Sigmoid colon (tissue), 7 donors: ENCODE data around the gene ISCU. TPM values are rescaled to one million over a fixed set of nuclear protein-coding genes. Genes with fewer than 3 reads are reported as not detected.

ENCODE experiments used
- DNase-seq: peaks from one replicate; pipeline ENCODE4 v3.0.0-alpha.2; 2019
- H3K27ac ChIP-seq, 4 donors: fragments of 200-600 bp; sonication (generic); one replicate each; pipeline ENCODE4 v1.5.1; 2016 to 2019; ENCODE audit warnings: mild to moderate bottlenecking in 1 of 4
- H3K27me3 ChIP-seq, 3 donors: fragments of 200-600 bp; sonication (generic); one replicate each; pipeline ENCODE4 v1.5.1; 2019; ENCODE audit warnings: mild to moderate bottlenecking in 1 of 3
- H3K36me3 ChIP-seq, 4 donors: fragments of 200-600 bp; sonication (generic); one replicate each; pipeline ENCODE4 v1.5.1; 2016 to 2019
- H3K4me1 ChIP-seq, 4 donors: fragments of 200-600 bp; sonication (generic); one replicate each; pipeline ENCODE4 v1.5.1; 2017 to 2019
- H3K4me3 ChIP-seq, 4 donors: fragments of 200-600 bp; sonication (generic); one replicate each; pipeline ENCODE4 v1.5.1; 2017 to 2019; ENCODE audit warnings: mild to moderate bottlenecking in 2 of 4, moderate library complexity in 1 of 4
- H3K9me3 ChIP-seq, 4 donors: fragments of 200-600 bp in 3 of 4; sonication (generic) in 3 of 4; one replicate each; pipeline versions ENCODE4 v1.5.1 to v1.6.1; 2013 to 2019
- EP300 ChIP-seq, 4 donors: sonication (generic); formaldehyde crosslinking; IDR thresholded peaks; one replicate each; pipeline ENCODE4 v1.6.1; 2017; ENCODE audit warnings: antibody characterized with exemption in 4 of 4
- POLR2A ChIP-seq, 2 donors: fragments of 450-650 bp; IDR thresholded peaks; one replicate each; pipeline ENCODE4 v1.6.1; 2016; ENCODE audit warnings: antibody characterized with exemption in 2 of 2, mild to moderate bottlenecking in 2 of 2, moderate library complexity in 2 of 2
- POLR2AphosphoS5 ChIP-seq, 4 donors: sonication (generic); formaldehyde crosslinking; IDR thresholded peaks; one replicate each; pipeline ENCODE4 v1.6.1; 2017; ENCODE audit warnings: antibody characterized with exemption in 4 of 4
- WGBS, 2 donors: extraction: QIAGEN DNeasy Blood & Tissue Kit; methylation state at CpG; one replicate each; pipeline ENCODE4 v1.1.7; 2013; 5-methylcytosine and 5-hydroxymethylcytosine counted together
- intact Hi-C: fragments of 100-400 bp; cut with DNase I; formaldehyde crosslinking; loops from one replicate; pipeline ENCODE4 v1.15.1; 2023
- polyA plus RNA-seq, 3 donors: library from polyadenylated mRNA; stranded (reverse); fragments of 200-250 nt; gene quantifications; one replicate each; pipeline ENCODE4 v1.2.3, GENCODE V29; 2013
- total RNA-seq, 4 donors: library from RNA; depleted of rRNA; stranded (reverse); fragments of >200 nt; gene quantifications; one replicate each; pipeline ENCODE4 v1.1.0, GENCODE V29; 2016
- TF ChIP-seq, protein P1 (sequence below), 4 experiments: fragments of 450-650 bp in 3 of 4; fragments of 200-600 bp in 1 of 4; IDR thresholded peaks; one replicate each; pipeline ENCODE4 v1.5.1; 2016 to 2019; ENCODE audit warnings: antibody characterized with exemption in 4 of 4, mild to moderate bottlenecking in 3 of 4, moderate library complexity in 2 of 4
- donor health status: healthy with polysubstance abuse.
- donor health status: Bipolar disorder and iron deficiency.
- donor health status: healthy.

Gene ISCU
- total and polyA plus RNA-seq, 7 donors = 117 to 294 (median 237) TPM

DNA sequence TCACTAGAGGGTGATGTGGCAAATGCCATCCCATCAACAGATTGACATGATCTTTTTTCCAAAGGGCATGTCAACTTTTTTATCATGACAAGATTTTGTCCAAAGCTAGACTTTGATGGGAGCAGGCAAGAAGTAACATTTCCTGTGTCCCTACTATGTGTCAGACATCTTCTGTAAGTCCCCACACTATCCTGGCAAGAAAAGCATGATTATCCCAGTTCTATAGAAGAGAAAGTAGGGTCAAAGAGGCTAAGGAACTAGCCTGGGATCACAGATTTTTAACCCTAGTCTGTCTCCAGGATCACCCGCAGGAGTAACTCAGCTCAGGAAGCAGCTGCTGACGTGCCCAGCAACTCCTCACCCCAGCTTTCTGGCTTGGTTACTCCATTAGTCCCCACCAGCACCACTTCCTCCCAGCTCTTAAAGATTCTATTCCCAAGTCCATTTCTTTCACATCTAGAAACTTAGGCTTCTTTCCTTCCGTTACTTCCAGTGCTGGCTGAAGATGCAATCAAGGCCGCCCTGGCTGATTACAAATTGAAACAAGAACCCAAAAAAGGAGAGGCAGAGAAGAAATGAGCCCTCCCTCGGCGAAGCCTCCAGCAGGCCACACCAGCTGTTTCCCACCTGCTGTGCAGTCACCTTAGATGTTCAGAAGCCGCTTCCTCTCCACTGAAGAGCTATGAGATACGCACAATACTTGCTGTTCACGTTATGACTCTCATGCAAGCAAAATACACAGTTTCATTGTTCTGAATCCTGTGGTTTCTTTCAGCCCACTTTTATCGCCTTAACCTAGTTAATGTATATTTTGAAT, 6.2 kb downstream of the ISCU start:
- Histone ChIP-seq H3K4me1 (peaks cover 0 to 53% (median 34%) of the 10 kb centered on the region in 4 donors), H3K36me3 (peaks cover 17 to 63% (median 52%) of the 10 kb centered on the region in 4 donors), H3K9me3 (no peaks in the 10 kb centered on the region), H3K27ac (peak overlapping the region; percentile 37 to 98 (median 70)), H3K27me3 (no peaks in the 10 kb centered on the region), H3K4me3 (no peak overlapping the region)
- DNase-seq = no peak
- TF ChIP-seq, protein P1, sequence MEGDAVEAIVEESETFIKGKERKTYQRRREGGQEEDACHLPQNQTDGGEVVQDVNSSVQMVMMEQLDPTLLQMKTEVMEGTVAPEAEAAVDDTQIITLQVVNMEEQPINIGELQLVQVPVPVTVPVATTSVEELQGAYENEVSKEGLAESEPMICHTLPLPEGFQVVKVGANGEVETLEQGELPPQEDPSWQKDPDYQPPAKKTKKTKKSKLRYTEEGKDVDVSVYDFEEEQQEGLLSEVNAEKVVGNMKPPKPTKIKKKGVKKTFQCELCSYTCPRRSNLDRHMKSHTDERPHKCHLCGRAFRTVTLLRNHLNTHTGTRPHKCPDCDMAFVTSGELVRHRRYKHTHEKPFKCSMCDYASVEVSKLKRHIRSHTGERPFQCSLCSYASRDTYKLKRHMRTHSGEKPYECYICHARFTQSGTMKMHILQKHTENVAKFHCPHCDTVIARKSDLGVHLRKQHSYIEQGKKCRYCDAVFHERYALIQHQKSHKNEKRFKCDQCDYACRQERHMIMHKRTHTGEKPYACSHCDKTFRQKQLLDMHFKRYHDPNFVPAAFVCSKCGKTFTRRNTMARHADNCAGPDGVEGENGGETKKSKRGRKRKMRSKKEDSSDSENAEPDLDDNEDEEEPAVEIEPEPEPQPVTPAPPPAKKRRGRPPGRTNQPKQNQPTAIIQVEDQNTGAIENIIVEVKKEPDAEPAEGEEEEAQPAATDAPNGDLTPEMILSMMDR (IDR thresholded peaks at IDR 0.05) = no peak
- TF ChIP-seq EP300 (IDR thresholded peaks at IDR 0.05) = no peak
- WGBS, 2 donors = 49 to 83% methylated on average over 10 of the region's 10 CpGs
- intact Hi-C loops = loop anchor here (5.0 kb wide), 1 partner anchor 384 kb away; no protein-coding TSS in a partner anchor

DNA sequence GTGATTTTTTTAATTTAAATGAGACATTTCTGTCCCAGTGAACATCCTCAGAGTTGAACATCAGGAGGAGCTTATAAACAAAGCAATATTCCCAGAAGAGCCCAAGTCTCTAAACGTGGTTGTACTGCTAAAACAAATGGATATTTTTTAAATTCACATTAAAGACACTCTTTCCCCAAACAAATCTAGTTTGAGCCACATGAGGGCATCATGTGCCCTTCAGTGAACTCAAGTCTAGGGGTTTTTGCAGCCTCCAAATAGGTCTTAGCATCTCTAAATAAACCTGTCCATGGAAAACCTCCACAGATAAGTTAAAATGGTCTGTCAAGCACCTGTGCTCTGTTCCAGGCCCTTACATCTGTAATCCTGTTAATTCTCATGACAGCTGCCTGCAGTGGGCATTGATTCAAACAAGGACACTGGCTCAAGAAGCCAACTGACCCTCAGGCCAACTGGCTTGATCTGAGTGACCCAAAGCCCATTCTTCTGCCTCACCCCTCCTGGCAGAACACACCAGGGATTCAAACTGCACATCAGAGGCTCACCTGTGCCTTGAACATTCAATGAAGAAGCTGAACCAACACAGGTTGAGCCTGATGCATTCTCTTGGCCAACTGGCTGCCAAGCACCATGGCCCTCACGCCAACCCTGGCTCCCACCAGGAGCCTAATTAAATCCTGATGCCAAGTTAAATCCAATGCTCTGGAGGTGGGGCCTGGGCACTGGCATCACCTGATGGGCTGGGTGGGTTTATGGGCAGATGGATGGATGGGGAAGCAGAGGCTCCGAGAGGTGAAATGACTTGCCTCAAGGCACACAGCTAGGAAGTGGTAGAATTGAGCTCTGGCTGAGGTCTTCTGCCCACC, 8.6 kb downstream of the ISCU start:
- H3K4me1 ChIP-seq = peaks cover 0 to 30% (median 19%) of the 10 kb centered on the region in 4 donors
- WGBS, 2 donors = 64 to 67% methylated on average over 3 of the region's 3 CpGs
- peaks cover 14 to 43% (median 36%) of the 10 kb centered on the region in 4 donors for H3K36me3 ChIP-seq
- TF ChIP-seq POLR2AphosphoS5 (IDR thresholded peaks at IDR 0.05) (no peak), POLR2A (IDR thresholded peaks at IDR 0.05) (no peak), EP300 (IDR thresholded peaks at IDR 0.05) (no peak)
- TF ChIP-seq, protein P1 (IDR thresholded peaks at IDR 0.05) = no peak
- no peaks in the 10 kb centered on the region for H3K27me3 ChIP-seq
- DNase-seq = no peak
- intact Hi-C loops = no loop called here
- no peak overlapping the region for H3K27ac ChIP-seq
- H3K4me3 ChIP-seq = no peak overlapping the region
- H3K9me3 ChIP-seq = no peaks in the 10 kb centered on the region

- no peak overlapping the region for H3K27ac ChIP-seq
- intact Hi-C loops = no loop called here
- 88 to 92% methylated on average over 8 of the region's 8 CpGs for WGBS, 2 donors
- H3K27me3 ChIP-seq = no peaks in the 10 kb centered on the region
- no peak for DNase-seq
- H3K4me1 ChIP-seq = peaks cover 0 to 23% (median 12%) of the 10 kb centered on the region in 4 donors
- TF ChIP-seq POLR2A (IDR thresholded peaks at IDR 0.05) (no peak), POLR2AphosphoS5 (IDR thresholded peaks at IDR 0.05) (no peak), EP300 (IDR thresholded peaks at IDR 0.05) (no peak)
- TF ChIP-seq, protein P1 (IDR thresholded peaks at IDR 0.05) = no peak
- no peak overlapping the region for H3K4me3 ChIP-seq
- no peaks in the 10 kb centered on the region for H3K9me3 ChIP-seq
- H3K36me3 ChIP-seq = peaks cover 10 to 36% (median 31%) of the 10 kb centered on the region in 4 donors
Measured at GRCh38 chr12:108571609-108572165, 9.3 kb downstream of the ISCU start.

GRCh38 chr12:108572166-108572790, 9.9 kb downstream of the ISCU start:
- Histone ChIP-seq H3K4me1 (peaks cover 0 to 17% (median 9%) of the 10 kb centered on the region in 4 donors), H3K27ac (no peak overlapping the region), H3K9me3 (no peaks in the 10 kb centered on the region), H3K27me3 (no peaks in the 10 kb centered on the region), H3K4me3 (no peak overlapping the region), H3K36me3 (peaks cover 4 to 30% (median 25%) of the 10 kb centered on the region in 4 donors)
- intact Hi-C loops = no loop called here
- 22 to 59% methylated on average over 8 of the region's 8 CpGs for WGBS, 2 donors
- TF ChIP-seq POLR2A (IDR thresholded peaks at IDR 0.05) = no peak
- no peak for TF ChIP-seq POLR2AphosphoS5 (IDR thresholded peaks at IDR 0.05)
- TF ChIP-seq, protein P1 (IDR thresholded peaks at IDR 0.05) = no peak
- DNase-seq = no peak
